ENCODE data around the gene EFNB1.

The EFNB1 gene

GRCh38 chrX:68847172-68847571 is 18.4 kb downstream of the EFNB1 start:
- H3K79me2 ChIP-seq, result no peaks in the 10 kb centered on the region
- no peak for TF ChIP-seq CTCF (IDR thresholded peaks at IDR 0.05)
- H3K4me1 ChIP-seq, result peaks cover 5% of the 10 kb centered on the region
- no peak overlapping the region for H3K9ac ChIP-seq
- H3K9me3 ChIP-seq (ENCODE audit: control insufficient read depth, low read length), result no peaks in the 10 kb centered on the region
- H3K27me3 ChIP-seq (ENCODE audit: control insufficient read depth, insufficient read depth, low read length), result no peaks in the 10 kb centered on the region
- H2AFZ ChIP-seq, result no peak overlapping the region
- no peak overlapping the region for H3K4me3 ChIP-seq (ENCODE audit: low read depth, low read length)
- no peak overlapping the region for H3K4me2 ChIP-seq (ENCODE audit: low read length)
- H3K27ac ChIP-seq, result no peak overlapping the region
- H3K36me3 ChIP-seq (ENCODE audit: control insufficient read depth, insufficient read depth, low read length), result no peaks in the 10 kb centered on the region

GRCh38 chrX:68848189-68848940 is 19.5 kb downstream of the EFNB1 start:
- Histone ChIP-seq H2AFZ (no peak overlapping the region), H3K36me3 (ENCODE audit: control insufficient read depth, insufficient read depth, low read length) (no peaks in the 10 kb centered on the region), H3K79me2 (no peaks in the 10 kb centered on the region), H3K4me1 (peaks cover 5% of the 10 kb centered on the region), H3K4me2 (ENCODE audit: low read length) (no peak overlapping the region), H3K27ac (no peak overlapping the region), H3K27me3 (ENCODE audit: control insufficient read depth, insufficient read depth, low read length) (no peaks in the 10 kb centered on the region), H3K9ac (no peak overlapping the region), H3K9me3 (ENCODE audit: control insufficient read depth, low read length) (no peaks in the 10 kb centered on the region), H3K4me3 (ENCODE audit: low read depth, low read length) (no peak overlapping the region)
- no peak for TF ChIP-seq CTCF (IDR thresholded peaks at IDR 0.05)

- no peaks in the 10 kb centered on the region for H3K27me3 ChIP-seq (ENCODE audit: control insufficient read depth, insufficient read depth, low read length)
- H3K36me3 ChIP-seq (ENCODE audit: control insufficient read depth, insufficient read depth, low read length), result no peaks in the 10 kb centered on the region
- no peak overlapping the region for H3K4me2 ChIP-seq (ENCODE audit: low read length)
- H3K4me1 ChIP-seq, result peaks cover 5% of the 10 kb centered on the region
- H3K9ac ChIP-seq, result no peak overlapping the region
- no peak overlapping the region for H2AFZ ChIP-seq
- H3K4me3 ChIP-seq (ENCODE audit: low read depth, low read length), result no peak overlapping the region
- no peaks in the 10 kb centered on the region for H3K79me2 ChIP-seq
- no peak for TF ChIP-seq CTCF (IDR thresholded peaks at IDR 0.05)
- no peaks in the 10 kb centered on the region for H3K9me3 ChIP-seq (ENCODE audit: control insufficient read depth, low read length)
- H3K27ac ChIP-seq, result no peak overlapping the region
Measured at GRCh38 chrX:68851082-68851481, 22.3 kb downstream of the EFNB1 start.

GRCh38 chrX:68852046-68852445 is 23.2 kb downstream of the EFNB1 start:
- Histone ChIP-seq H3K27ac (no peak overlapping the region), H3K9me3 (ENCODE audit: control insufficient read depth, low read length) (no peaks in the 10 kb centered on the region), H3K4me3 (ENCODE audit: low read depth, low read length) (no peak overlapping the region)

More at GRCh38 chrX:68852046-68852445, 23.2 kb downstream of the EFNB1 start:
- no peaks in the 10 kb centered on the region for H3K79me2 ChIP-seq
- no peak for TF ChIP-seq CTCF (IDR thresholded peaks at IDR 0.05)
- H3K27me3 ChIP-seq (ENCODE audit: control insufficient read depth, insufficient read depth, low read length), result no peaks in the 10 kb centered on the region
- H3K4me2 ChIP-seq (ENCODE audit: low read length), result no peak overlapping the region
- no peak overlapping the region for H2AFZ ChIP-seq
- H3K4me1 ChIP-seq, result no peaks in the 10 kb centered on the region
- no peak overlapping the region for H3K9ac ChIP-seq
- no peaks in the 10 kb centered on the region for H3K36me3 ChIP-seq (ENCODE audit: control insufficient read depth, insufficient read depth, low read length)

Data from parathyroid adenoma (tissue), 2 donors.